CD4-positive, alpha-beta T cell treated with Interleukin-6 for 4 hours (primary cell): Measurements from ENCODE around the gene DMRT3.
"Not testable (repeated sequence)": the region's sequence is repeated elsewhere in the genome, so short reads cannot be mapped to it uniquely, and the experiment has no call there.

Source experiments
- DNase-seq: peaks from one replicate; pipeline ENCODE4 v3.0.0-alpha.2; 2020; ENCODE audit warnings: mixed read lengths

The DMRT3 gene

DNA sequence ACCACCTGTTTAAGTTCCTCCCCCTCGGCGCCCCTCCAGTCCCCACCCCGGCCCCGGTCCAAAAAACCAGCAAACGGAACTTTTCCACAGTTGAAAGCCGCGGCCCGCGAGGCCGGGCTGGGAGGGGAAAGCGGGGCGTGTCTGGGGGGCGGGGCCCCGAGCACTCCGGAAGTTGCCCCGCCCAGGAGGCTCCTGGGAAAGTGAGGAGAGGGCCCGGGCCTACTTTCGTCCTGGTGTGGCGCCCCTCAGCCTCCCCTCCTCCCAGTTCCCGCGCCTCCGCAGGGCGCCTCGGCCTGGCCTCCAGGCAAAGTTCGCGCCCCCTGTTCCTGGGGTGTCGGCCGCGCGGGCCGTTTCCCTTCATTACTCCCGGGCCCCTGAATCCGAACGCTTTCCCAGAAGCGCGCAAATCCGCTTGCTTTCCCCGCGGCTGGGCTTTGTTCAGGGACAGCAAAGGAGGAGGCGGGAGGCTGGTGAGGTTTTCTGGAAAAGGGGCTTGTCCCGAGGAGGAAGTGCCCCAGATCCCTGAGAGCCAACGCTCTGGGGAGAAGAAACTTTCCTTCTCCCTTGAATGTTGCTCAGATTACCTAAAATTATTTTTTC lies 4.5 kb upstream of the DMRT3 start:
- DNase-seq = no peak

DNA sequence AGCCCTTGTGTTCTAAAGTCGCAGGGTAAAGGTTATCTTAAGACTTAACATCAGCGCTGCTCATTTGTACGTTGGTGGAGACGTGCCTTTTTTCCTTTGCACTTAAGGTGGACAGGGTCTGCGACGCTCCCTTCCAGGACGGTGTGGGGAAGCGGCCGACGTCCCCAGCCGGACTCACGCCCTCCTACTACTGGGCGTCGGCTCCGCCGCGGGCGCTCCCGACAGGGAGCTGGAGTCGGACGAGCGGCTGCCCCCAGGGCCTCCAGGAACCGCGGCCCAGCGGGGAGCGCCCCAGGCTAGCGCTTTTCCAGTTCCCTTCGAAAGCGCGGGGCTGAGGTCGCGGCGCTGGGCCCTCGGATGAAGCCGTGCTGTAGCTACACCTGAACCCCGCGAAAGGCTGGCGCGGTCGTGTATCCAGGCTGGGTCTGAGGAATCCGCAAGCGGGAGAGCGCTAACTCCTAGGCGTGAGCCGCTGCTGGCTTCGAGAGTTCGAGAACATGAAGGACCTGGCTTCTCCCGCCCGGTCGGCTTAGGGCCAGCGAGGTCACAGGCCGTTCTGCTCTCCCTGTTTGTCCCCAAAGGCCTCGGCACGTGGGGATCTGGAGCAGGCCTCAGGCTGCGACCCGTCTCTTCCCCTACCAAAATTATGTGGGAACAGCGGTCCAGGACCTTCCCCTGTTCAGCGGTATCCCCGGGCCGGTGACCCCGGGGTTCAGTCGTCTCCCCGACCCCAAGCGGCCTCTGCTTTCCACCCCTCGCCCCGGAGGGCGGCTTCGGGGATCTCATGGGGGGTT lies 3.8 kb upstream of the DMRT3 start:
- DNase-seq = no peak

DNA sequence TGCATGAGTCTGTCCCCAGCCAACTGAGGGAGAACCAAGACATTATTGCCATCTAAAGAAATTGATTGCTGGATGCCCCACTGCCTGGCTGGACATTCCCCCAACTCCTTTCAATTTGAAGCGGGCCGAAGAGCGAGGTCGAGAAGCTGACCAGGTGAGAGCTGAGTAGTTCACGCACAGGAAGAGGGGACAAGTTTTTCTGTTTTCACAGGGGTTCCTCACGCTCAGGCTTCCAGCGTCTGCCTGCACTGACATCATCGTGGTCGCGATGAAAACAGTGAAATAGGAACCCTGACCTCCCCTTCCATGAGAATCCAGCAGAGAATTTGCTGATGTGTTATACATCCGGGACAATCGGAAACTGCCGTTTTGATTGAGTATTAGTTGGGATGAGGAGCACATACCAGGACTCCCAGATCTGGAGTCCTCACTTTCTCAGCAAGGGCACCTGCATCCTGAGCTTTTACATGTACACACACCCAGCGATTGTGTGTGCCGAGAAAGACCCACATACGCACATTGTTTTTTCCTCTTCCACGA lies 3.1 kb upstream of the DMRT3 start:
- DNase-seq = no peak

DNA sequence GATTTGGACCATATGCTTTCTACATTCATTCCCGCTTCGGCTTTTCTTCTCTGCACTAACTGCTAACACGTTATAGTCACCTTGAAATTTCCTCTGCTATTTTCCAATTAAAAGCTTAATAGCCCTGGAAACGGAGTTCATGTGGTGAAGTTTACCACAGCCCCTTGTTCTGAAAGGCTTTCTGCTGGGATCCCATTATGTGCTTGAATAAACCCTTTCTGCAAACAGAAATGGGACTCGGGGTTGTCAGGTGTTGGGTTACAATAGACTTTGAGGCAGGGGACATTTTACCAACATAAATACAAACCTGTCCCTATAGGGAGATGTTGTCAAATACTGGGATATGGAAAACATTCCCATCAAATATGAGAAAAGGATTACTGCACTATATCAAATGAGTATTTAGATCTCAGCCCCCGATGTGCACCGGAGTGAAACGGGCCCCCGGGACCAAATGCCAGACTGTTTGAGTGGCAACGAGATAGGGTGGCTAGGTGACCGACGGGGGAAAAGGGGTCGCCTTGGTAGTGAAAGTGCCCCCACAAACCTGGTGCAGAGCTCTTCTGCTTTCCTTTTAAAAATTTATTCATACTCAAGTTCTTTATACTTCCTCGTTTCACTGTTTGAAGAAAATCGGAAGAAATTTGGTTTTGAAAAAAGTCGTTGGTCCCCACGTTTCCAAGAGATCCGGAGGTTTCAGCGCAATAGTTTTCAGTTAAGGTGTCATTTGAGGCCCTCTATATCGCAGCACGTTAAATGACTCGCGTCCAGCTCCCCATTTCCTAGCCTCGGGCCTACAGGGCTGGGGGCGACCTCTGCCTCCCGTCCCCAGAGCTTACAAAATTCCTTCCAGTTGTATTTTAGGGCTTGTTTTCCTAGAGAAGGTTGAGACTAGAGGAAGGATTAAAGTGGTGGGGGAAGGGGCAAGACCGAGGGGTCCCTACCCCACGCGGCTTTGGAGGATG lies 2.1 kb upstream of the DMRT3 start:
- DNase-seq = no peak

DNA sequence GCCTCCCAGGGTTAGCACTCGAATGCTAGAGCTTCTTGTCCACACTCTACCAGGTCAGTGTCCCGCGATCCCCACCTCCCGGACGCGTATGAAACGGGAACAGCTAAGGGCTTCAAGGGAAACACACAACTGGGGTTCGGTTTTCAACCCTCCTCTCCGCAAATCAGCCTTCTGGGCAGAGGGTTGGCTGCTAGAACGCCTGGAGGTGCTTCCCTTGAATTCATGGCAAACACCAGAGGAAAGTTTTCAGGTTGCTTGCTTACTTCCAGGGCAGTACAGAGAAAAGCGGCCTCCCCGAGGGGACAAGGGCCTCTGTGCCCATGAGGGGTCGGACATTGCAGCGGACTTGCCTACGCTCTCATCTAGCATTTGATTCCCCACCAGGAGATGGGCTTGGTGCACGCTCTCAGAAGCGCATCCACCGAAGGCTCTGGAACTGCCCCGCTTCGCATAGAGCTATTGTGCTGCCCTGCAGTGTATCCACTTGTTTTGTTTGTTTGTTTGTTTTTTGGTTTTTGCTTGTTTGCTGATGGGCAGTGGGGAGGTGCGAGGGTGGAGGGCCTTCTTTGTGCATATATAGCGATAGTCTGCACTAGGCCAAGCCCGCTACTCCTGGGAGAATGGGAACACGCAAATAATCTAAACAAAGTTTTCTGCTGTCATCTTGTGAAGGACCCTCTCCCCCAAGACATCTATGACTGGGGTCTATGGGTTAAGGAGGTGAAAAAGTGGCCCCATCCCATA lies 1.3 kb upstream of the DMRT3 start:
- no peak for DNase-seq

DNA sequence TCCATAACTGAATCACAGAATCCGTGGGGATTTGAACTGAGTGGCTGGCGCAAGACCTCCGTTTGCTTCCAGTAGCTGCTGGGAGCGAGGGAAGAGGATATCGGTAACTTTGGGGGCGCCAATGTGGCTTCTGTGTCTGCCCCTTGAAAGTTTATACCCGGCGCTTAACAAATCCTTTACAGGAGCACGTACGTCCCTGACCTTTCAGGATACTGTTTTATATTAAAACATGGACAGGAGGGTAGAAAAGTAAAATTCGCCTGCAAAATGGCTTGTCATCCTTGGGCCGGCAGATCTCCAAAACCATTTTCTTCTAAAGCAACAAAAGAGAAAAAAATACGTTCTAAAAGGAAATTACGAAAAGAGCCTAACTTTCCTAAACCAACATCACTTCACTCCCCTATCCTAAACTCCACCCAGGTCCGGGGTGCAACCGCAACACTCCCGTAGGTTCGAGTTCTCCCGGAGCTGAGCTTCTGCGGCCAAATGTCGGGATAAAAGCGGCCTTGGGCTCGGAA lies 656 bp upstream of the DMRT3 start:
- no peak for DNase-seq

DNA sequence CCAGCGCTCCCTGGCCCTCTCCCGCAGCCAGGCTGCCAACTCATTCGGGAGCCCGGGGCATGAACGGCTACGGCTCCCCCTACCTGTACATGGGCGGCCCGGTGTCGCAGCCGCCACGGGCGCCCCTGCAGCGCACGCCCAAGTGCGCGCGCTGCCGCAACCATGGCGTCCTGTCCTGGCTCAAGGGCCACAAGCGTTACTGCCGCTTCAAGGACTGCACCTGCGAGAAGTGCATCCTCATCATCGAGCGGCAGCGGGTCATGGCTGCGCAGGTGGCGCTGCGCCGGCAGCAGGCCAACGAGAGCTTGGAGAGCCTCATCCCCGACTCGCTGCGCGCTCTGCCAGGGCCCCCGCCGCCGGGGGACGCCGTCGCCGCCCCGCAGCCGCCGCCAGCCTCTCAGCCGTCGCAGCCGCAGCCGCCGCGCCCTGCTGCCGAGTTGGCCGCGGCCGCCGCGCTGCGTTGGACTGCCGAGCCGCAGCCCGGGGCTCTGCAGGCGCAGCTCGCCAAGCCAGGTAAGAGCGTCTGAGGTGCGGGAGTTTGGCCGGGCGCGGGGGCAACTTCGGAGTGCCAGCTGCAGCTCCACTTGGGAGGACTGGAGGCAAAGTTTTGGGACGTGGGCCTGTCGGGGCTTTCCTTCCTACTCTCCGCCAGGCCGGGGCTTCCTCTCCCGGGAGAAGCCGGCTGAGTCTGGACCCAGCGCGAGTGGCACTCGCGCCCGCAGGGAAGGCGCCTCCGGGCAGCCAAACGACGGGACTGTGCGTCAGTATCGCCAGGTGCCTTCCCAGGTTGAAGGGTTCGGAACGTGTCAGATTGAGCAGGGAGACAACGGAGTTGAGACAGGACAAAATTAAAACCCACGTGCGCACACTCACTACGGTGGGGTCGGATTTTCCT lies 735 bp downstream of the DMRT3 start:
- DNase-seq = no peak

DNA sequence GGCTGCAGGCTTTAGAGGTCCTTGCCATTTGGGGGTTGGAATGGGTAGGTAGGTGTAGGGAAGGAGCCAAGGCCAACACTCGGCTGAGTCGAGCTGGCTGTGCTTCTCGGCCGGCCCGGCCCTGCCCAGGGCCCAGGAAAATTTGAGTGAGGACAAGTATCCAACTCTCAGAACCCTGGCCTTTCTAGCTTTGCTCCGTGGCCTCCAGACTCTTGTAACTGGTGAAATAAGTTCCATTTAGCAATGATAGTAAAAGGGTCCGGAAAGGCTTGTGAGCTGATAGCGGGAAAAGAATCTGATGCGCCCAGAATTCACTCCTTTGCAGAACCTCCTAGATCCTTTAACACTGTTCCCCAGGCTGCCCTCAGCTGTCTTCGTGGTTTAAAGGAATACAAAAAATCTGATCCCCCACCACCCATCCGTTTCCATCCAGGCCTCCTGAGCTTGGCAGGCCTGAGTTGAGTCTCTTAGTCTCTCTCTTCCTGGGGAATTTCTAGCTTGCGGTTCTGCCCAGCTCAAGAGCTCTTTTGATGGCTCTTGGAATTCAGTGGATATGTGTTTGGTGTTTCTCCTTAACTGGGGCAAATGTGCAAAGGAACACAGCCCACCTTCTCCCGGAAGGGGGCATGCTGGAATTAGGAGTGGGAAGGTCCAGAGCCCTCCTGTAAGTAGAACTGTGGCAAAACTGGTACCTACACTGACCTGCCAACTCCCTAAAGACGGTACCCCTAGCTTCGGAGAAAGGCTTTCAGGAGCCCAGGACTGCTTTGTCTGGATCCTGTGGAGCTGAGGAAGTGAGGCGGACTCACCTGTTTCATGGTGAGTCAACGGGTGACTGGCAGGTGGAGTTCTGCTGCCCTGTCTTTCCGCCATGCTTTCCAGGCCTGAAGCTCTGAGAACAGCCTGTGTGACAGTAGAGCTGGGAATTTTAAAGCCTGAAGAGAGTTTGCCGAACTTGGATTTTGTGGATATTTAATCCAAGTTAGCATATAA lies 1.7 kb downstream of the DMRT3 start:
- DNase-seq = no peak

DNA sequence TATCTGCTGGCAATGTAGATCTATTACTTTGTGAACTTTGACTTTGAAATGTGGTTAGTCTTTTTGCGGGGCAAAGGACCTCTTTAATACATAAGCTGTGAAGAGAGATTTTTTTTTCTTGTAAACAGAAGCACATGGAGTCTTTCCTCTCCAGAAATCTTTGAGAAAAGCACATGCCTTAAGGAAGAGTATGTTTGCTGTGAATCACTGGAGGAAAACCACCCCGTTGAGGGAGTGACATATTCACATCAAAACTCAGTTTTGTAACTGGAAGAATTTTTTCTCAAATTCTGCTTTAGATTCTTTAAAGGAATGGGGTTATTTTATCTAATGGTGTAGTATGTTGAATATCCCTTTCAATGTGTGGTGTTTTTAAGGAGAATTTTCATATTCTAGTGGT lies 3.5 kb downstream of the DMRT3 start:
- no peak for DNase-seq

DNA sequence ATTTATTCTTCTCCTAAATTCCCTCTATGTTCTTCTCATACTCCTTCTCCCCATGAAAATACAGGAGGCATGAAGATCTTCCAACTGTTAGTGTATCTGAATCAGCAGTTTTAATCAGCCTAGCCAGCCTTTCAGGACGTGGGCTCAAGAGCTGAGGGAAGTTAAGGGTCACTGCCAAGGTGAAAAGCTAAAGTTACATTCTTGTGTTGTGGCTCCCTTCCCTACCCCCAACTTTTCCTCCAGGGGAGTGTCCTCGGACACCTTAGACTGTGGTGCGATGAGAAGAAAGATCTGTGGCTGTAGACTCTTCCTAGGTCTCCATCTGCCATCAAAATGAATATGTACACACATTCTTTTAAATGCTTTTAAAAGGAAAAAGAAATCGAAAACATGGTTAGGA lies 4.2 kb downstream of the DMRT3 start:
- no peak for DNase-seq

DNA sequence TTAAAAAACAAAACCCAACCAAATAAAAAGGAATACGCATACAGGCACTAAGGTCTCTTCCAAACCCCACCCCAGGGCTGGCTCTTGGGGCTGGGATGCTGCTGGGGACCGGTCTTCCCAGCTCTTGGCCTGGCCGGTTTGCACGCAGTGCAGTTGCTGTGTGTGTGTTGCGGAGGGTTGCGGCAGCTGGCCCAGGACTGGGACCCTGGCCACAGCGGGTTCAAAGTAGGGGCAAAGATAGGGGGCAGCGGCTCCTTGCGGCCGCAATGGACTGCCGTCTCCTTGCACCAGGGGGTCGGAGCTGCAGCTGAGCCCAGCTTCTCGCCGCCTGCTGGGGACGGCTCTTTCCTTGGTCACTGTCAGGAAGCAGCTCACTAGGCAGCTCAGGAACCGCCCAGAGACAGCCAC lies 5.0 kb downstream of the DMRT3 start:
- DNase-seq = no peak

DNA sequence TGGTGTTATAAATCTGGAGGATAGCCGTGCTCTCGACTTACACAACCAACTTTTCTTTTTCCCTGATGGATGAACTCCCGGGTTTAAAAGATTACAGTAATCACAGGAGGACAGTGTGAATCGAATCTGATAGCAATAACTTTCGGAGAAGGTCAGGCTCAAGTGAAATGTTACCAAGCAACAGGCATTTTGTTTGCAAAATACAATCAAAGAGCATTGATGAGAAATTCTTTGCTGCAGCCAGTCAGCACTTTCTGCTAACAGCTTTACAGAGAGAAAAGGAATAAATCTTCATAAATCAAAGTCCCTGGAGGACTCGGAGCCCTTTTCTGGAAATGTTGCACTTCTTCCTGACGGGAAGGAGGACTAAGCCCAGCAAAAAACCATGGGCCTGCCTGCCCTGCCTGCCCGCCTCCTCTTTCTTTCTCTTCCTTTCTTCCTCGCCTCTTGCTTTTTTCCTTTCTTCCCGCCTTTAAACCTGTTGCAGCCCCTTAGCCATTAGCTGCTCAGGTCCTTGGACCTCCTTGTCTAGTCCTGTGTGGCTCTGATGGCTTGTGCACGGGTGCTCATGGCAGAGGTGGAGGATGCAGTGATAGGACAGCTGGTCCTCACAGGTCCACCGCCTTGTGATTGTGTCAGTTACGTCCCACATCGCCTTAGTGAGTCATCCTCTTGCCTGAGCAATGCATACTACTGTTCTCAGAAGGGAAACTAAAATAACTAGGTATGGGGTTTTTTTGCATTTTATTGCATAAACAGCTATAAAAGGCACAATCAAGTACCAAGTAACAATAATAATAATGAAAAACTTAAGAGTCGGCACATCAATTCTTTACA lies 6.2 kb downstream of the DMRT3 start:
- DNase-seq = no peak

DNA sequence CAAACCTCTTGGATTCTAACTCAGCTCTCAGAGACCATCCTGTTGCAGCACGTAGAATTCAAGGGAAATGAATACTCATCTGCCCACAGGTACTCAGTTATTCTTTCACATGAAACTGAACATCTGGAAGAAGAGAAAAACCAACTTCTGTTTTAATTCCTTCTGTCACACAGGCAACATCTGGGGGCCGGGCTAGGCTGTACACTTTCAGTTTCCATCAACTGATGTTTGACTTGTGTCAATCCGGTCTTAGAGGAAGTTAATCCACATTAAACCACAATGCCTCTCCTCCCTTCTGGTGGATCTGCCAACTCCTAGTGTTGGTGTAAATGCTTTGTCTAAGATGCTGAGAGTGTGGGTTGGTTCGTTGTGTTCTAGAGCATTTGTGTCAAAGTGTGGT lies 17.6 kb downstream of the DMRT3 start:
- DNase-seq = no peak

DNA sequence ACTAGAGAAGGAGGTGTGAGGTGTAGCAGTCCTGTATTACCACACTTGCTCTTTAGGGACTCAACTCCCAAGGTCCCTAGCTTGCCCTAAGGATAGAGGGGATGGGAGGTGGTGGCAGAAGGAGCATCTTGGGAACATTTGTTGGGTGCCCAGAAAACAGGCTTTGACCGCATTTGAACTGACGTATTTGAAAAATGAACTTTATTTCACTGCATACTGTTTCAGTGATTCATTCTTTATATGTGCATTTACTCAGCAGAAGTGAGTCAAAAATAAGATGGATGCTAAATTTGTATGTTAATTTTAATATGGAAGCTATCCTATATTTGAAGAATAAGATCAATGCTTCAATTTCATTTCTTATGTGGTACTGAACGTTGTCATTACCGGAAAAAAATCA lies 18.7 kb downstream of the DMRT3 start:
- no peak for DNase-seq

DNA sequence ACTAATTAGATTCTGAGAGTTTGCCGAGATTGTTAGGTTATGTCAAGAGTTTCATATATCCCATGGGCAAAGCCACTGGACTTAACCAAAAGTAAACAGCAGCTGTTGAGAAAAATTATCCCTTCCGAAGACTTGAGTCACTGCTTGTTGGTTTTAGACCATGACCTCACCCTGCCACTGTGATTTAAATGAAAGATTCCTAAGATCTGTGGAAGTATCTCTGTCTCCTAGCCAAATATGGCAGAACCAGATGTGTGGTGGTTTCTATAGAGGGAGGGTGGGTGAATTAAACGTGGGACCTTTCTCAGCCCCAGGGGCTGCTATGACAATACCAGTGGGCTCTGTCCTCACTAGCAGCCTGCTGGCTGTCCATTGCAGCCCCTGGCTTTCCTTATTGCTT lies 19.3 kb downstream of the DMRT3 start:
- no peak for DNase-seq

DNA sequence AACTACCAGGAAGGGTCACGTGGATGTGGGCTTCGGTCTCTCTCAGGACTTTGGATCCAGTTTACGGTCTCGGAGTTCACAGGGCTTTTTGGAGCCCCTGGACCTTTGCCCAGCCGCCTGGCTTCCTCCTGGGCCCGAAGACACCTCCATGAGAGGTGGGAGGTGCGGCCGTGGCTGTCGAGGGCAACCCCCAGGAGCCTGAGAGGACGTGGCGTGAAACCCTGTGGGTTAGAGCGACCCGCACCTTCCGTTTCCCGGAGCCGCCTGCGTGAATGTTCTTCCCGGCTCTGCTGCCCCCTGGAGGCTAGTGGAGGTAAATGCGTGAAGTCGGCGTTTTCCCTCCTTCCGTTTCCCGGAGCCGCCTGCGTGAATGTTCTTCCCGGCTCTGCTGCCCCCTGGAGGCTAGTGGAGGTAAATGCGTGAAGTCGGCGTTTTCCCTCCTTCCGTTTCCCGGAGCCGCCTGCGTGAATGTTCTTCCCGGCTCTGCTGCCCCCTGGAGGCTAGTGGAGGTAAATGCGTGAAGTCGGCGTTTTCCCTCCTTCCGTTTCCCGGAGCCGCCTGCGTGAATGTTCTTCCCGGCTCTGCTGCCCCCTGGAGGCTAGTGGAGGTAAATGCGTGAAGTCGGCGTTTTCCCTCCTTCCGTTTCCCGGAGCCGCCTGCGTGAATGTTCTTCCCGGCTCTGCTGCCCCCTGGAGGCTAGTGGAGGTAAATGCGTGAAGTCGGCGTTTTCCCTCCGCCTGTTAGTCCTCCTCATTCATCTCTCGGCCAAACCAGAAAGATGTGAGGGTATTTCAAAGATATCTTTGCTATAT lies 22.1 kb downstream of the DMRT3 start:
- not testable (repeated sequence) for DNase-seq

DNA sequence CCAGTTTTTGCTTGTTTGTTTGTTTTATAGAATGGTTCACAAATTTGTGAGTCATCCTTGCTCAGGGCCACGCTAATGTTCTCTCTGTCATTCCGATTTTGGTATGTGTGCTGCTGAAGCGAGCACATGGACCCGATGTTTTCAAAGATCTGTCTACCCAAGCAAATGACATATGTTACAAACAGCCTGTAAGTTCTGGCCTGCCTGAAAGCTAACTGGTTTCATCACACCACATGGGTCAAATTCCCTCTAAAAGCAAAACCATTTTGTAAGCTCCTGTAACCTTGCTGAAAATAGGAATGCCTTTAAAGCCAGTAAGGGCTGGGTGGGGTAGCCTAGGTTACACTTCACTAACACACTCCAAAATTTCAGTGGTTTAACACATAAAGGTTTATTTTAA lies 25.4 kb downstream of the DMRT3 start:
- DNase-seq = no peak

DNA sequence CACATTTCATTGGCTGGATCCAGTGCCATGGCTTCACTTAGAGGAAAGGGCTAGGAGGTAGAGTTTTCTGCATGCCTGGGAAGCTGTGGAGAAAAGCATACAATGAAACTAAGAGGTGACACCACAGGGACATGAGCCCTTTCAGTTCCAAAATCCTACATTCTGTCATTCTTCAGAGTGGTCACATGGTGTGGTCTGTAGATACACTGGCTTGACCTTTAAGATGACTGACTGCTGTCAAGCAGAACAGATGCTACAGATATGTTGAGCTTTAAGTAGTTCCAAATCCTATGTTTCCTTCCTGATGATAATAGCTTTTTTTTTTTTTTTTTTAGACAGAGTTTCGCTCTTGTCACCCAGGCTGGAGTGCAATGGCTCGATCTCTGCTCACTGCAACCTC lies 26.2 kb downstream of the DMRT3 start:
- DNase-seq = no peak
